Measurements from ENCODE around the gene SUCLG2.

SUCLG2 gene

GRCh38 chr3:67654099-67654843, at the start of gene SUCLG2:
Gene SUCLG2, minus strand, starts transcription at chr3:67654612. Its CDS starts 26 bp downstream, at chr3:67654586.
- DNase-seq (ENCODE audit: low read depth, low spot score), result peak; percentile 42

GRCh38 chr3:67700596-67700995, 46.2 kb upstream of the SUCLG2 start:
- DNase-seq (ENCODE audit: low read depth, low spot score), result no peak

GRCh38 chr3:67699882-67700281, 45.5 kb upstream of the SUCLG2 start:
- DNase-seq (ENCODE audit: low read depth, low spot score), result no peak

- no peak for DNase-seq (ENCODE audit: low read depth, low spot score)
Measured at GRCh38 chr3:67692621-67693020, 38.2 kb upstream of the SUCLG2 start.

GRCh38 chr3:67691926-67692325, 37.5 kb upstream of the SUCLG2 start:
- no peak for DNase-seq (ENCODE audit: low read depth, low spot score)

- no peak for DNase-seq (ENCODE audit: low read depth, low spot score)
Measured at GRCh38 chr3:67691207-67691606, 36.8 kb upstream of the SUCLG2 start.

- no peak for DNase-seq (ENCODE audit: low read depth, low spot score)
Measured at GRCh38 chr3:67689806-67690205, 35.4 kb upstream of the SUCLG2 start.

GRCh38 chr3:67688231-67688630, 33.8 kb upstream of the SUCLG2 start:
- DNase-seq (ENCODE audit: low read depth, low spot score), result no peak

GRCh38 chr3:67686069-67686468, 31.7 kb upstream of the SUCLG2 start:
- no peak for DNase-seq (ENCODE audit: low read depth, low spot score)

GRCh38 chr3:67685499-67685898, 31.1 kb upstream of the SUCLG2 start:
- DNase-seq (ENCODE audit: low read depth, low spot score), result no peak

GRCh38 chr3:67684211-67684610, 29.8 kb upstream of the SUCLG2 start:
- DNase-seq (ENCODE audit: low read depth, low spot score), result no peak

GRCh38 chr3:67683522-67683921, 29.1 kb upstream of the SUCLG2 start:
- DNase-seq (ENCODE audit: low read depth, low spot score), result no peak

GRCh38 chr3:67678665-67679064, 24.3 kb upstream of the SUCLG2 start:
- no peak for DNase-seq (ENCODE audit: low read depth, low spot score)

- DNase-seq (ENCODE audit: low read depth, low spot score), result no peak
Measured at GRCh38 chr3:67674055-67674454, 19.6 kb upstream of the SUCLG2 start.

GRCh38 chr3:67662733-67663132, 8.3 kb upstream of the SUCLG2 start:
- no peak for DNase-seq (ENCODE audit: low read depth, low spot score)

- no peak for DNase-seq (ENCODE audit: low read depth, low spot score)
Measured at GRCh38 chr3:67661089-67661488, 6.7 kb upstream of the SUCLG2 start.

GRCh38 chr3:67657192-67657591, 2.8 kb upstream of the SUCLG2 start:
- DNase-seq (ENCODE audit: low read depth, low spot score), result no peak

- DNase-seq (ENCODE audit: low read depth, low spot score), result no peak
Measured at GRCh38 chr3:67656614-67657013, 2.2 kb upstream of the SUCLG2 start.

GRCh38 chr3:67655364-67656121, 1.1 kb upstream of the SUCLG2 start:
- no peak for DNase-seq (ENCODE audit: low read depth, low spot score)

GRCh38 chr3:67654844-67655177, 399 bp upstream of the SUCLG2 start:
- no peak for DNase-seq (ENCODE audit: low read depth, low spot score)

GRCh38 chr3:67653425-67654098, 850 bp downstream of the SUCLG2 start:
- DNase-seq (ENCODE audit: low read depth, low spot score), result no peak

GRCh38 chr3:67650084-67650483, 4.3 kb downstream of the SUCLG2 start:
- DNase-seq (ENCODE audit: low read depth, low spot score), result no peak

GRCh38 chr3:67649681-67650080, 4.7 kb downstream of the SUCLG2 start:
- no peak for DNase-seq (ENCODE audit: low read depth, low spot score)

All from brain pericyte (primary cell).